SU-DHL-6 (cell line): ENCODE results near the gene COX14.
A peak's percentile ranks its signal among the peaks of the same experiment; 100 is the strongest.

Experiments
- EZH2phosphoT487 ChIP-seq: fragments of 200-600 bp; sonication (generic), shearing (Covaris generic); conservative IDR thresholded peaks from 2 replicates; pipeline ENCODE4 v1.6.1; 2018; ENCODE audit warnings: mild to moderate bottlenecking, antibody characterized with exemption, low read length, moderate library complexity, mixed read lengths
- TF ChIP-seq, protein P1 (sequence below): fragments of 200-600 bp; sonication (generic); IDR thresholded peaks from one replicate; pipeline ENCODE4 v1.5.1; 2017; ENCODE audit warnings: antibody characterized with exemption, mild to moderate bottlenecking, low read length, moderate library complexity; ENCODE audit not compliant: insufficient read depth, poor library complexity, severe bottlenecking

DNA sequence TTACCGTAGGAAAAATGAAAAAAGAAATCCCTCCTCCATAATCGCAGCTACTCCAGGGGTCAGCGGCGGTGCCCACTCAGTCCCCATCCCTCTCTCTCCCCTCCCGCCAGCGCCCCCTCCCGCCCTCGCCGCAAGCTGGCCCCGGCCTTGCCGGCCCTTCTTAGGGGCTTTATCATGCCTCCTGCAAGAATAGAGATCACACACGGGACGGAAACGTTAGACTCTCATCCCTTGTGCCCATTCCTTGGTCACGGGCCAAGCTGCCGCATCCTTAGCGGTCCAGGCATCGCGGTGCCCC, 692 bp upstream of the COX14 start:
- TF ChIP-seq, protein P1, sequence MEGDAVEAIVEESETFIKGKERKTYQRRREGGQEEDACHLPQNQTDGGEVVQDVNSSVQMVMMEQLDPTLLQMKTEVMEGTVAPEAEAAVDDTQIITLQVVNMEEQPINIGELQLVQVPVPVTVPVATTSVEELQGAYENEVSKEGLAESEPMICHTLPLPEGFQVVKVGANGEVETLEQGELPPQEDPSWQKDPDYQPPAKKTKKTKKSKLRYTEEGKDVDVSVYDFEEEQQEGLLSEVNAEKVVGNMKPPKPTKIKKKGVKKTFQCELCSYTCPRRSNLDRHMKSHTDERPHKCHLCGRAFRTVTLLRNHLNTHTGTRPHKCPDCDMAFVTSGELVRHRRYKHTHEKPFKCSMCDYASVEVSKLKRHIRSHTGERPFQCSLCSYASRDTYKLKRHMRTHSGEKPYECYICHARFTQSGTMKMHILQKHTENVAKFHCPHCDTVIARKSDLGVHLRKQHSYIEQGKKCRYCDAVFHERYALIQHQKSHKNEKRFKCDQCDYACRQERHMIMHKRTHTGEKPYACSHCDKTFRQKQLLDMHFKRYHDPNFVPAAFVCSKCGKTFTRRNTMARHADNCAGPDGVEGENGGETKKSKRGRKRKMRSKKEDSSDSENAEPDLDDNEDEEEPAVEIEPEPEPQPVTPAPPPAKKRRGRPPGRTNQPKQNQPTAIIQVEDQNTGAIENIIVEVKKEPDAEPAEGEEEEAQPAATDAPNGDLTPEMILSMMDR, result peak; percentile 99
- TF ChIP-seq EZH2phosphoT487, result no peak
